Measurements from ENCODE around the gene XPO5.

- TF ChIP-seq EZH2 (IDR thresholded peaks at IDR 0.05; ENCODE audit: insufficient read depth, low read length) (no peak), CTCF (IDR thresholded peaks at IDR 0.05; ENCODE audit: insufficient read depth, low read depth, low read length) (no peak)
These were observed 33.0 kb upstream of the XPO5 start for GRCh38 chr6:43608807-43609206.
